ENCODE measurements around the gene TCEAL3.

DNA sequence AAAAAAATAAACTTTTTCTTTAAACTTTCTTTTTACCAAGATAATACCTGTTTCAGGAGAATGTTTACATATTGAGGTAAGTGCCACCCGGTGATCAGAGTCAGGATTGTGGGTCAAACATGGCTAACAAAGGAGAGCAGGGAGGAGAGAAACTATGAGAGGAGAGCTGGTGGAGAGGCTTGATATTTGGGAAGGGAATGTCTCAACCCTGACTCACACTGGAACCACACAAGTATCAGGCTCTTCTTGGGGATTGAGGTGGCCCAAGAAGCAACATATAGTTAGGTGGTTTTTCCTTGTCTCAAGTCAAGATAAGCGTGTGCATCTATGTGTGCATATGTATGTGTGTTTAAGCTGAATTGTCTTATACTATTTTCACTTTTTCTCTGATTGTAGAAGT, 27.7 kb downstream of the TCEAL3 start:
- no peak for TF ChIP-seq MXI1 (conservative IDR thresholded peaks at IDR 0.05; ENCODE audit: poor library complexity, severe bottlenecking)
- no peak for TF ChIP-seq RAD21 (conservative IDR thresholded peaks at IDR 0.05)
- TF ChIP-seq, protein P1, sequence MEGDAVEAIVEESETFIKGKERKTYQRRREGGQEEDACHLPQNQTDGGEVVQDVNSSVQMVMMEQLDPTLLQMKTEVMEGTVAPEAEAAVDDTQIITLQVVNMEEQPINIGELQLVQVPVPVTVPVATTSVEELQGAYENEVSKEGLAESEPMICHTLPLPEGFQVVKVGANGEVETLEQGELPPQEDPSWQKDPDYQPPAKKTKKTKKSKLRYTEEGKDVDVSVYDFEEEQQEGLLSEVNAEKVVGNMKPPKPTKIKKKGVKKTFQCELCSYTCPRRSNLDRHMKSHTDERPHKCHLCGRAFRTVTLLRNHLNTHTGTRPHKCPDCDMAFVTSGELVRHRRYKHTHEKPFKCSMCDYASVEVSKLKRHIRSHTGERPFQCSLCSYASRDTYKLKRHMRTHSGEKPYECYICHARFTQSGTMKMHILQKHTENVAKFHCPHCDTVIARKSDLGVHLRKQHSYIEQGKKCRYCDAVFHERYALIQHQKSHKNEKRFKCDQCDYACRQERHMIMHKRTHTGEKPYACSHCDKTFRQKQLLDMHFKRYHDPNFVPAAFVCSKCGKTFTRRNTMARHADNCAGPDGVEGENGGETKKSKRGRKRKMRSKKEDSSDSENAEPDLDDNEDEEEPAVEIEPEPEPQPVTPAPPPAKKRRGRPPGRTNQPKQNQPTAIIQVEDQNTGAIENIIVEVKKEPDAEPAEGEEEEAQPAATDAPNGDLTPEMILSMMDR (IDR thresholded peaks at IDR 0.05; ENCODE audit: poor library complexity, severe bottlenecking) = no peak
- TF ChIP-seq, protein P2, sequence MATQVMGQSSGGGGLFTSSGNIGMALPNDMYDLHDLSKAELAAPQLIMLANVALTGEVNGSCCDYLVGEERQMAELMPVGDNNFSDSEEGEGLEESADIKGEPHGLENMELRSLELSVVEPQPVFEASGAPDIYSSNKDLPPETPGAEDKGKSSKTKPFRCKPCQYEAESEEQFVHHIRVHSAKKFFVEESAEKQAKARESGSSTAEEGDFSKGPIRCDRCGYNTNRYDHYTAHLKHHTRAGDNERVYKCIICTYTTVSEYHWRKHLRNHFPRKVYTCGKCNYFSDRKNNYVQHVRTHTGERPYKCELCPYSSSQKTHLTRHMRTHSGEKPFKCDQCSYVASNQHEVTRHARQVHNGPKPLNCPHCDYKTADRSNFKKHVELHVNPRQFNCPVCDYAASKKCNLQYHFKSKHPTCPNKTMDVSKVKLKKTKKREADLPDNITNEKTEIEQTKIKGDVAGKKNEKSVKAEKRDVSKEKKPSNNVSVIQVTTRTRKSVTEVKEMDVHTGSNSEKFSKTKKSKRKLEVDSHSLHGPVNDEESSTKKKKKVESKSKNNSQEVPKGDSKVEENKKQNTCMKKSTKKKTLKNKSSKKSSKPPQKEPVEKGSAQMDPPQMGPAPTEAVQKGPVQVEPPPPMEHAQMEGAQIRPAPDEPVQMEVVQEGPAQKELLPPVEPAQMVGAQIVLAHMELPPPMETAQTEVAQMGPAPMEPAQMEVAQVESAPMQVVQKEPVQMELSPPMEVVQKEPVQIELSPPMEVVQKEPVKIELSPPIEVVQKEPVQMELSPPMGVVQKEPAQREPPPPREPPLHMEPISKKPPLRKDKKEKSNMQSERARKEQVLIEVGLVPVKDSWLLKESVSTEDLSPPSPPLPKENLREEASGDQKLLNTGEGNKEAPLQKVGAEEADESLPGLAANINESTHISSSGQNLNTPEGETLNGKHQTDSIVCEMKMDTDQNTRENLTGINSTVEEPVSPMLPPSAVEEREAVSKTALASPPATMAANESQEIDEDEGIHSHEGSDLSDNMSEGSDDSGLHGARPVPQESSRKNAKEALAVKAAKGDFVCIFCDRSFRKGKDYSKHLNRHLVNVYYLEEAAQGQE (IDR thresholded peaks at IDR 0.05; ENCODE audit: borderline replicate concordance) = no peak
- no peak for TF ChIP-seq EP300 (conservative IDR thresholded peaks at IDR 0.05; ENCODE audit: poor library complexity, severe bottlenecking)
- TF ChIP-seq SMC3 (conservative IDR thresholded peaks at IDR 0.05; ENCODE audit: poor library complexity) = no peak
- no peak for TF ChIP-seq TAF1 (IDR thresholded peaks at IDR 0.05; ENCODE audit: low read depth)
- TF ChIP-seq EZH2 (IDR thresholded peaks at IDR 0.05; ENCODE audit: borderline replicate concordance, insufficient read depth, low read length, poor library complexity, severe bottlenecking) = no peak
- TF ChIP-seq POLR2AphosphoS5 (IDR thresholded peaks at IDR 0.05) = no peak
